ENCODE results near the gene ATG14. TPM values are rescaled to one million over a fixed set of nuclear protein-coding genes. Genes with fewer than 3 reads are reported as not detected.

ATG14 gene
- total RNA-seq, 2 donors from 2014 or later, result 5.4 to 7.2 TPM

DNA sequence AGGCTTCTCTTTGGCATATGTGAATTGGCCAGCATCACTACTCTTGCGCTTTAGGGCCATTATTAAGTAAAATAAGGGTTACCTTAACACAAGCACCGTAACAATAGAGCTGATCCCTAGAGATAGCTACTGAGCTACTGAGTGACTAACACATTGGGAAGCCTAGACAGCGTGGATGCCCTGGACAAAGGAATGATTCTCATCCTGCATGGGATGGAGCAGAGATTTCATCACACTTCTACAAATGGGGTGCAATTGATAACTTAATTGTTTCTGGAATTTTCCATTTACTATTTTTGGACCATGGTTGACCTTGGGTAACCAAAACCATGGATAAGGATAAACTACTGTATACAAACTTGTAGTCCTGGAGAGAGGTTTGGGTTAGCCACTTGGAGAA is 83.3 kb downstream of the ATG14 start:
- Histone ChIP-seq H3K9ac (ENCODE audit: low read depth in 2 of 2, low read length in 2 of 2) (no peak overlapping the region), H3K4me3 (no peak overlapping the region), H3K36me3 (no peaks in the 10 kb centered on the region), H3K27ac (no peak overlapping the region), H3K27me3 (no peaks in the 10 kb centered on the region), H3K9me3 (no peaks in the 10 kb centered on the region), H3K4me1 (peaks cover 13% of the 10 kb centered on the region)
- DNase-seq, result no peak
- TF ChIP-seq, protein P1, sequence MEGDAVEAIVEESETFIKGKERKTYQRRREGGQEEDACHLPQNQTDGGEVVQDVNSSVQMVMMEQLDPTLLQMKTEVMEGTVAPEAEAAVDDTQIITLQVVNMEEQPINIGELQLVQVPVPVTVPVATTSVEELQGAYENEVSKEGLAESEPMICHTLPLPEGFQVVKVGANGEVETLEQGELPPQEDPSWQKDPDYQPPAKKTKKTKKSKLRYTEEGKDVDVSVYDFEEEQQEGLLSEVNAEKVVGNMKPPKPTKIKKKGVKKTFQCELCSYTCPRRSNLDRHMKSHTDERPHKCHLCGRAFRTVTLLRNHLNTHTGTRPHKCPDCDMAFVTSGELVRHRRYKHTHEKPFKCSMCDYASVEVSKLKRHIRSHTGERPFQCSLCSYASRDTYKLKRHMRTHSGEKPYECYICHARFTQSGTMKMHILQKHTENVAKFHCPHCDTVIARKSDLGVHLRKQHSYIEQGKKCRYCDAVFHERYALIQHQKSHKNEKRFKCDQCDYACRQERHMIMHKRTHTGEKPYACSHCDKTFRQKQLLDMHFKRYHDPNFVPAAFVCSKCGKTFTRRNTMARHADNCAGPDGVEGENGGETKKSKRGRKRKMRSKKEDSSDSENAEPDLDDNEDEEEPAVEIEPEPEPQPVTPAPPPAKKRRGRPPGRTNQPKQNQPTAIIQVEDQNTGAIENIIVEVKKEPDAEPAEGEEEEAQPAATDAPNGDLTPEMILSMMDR (IDR thresholded peaks at IDR 0.05), result no peak
- intact Hi-C loops (cut with DNase I), result no loop called here

DNA sequence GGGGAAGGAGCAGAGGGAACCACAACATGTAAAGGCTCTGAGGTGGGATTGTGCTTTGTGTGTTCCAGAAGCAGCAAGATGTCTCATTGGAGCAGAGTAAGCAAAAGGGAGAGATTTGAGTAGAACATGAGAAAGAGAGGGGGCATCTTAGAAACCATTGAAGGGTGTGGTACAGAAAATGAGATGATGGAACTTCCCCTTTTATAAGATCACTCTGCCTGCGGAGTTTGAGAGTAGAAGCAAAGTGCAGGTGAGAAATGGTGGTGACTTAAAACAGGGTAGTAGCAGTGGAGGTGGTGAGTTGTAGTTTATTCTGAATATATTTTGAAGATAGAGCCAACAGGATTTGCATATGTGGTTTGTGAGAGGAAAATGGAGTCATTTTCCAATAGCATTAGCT is 84.5 kb downstream of the ATG14 start:
- H3K9ac ChIP-seq (ENCODE audit: low read depth in 2 of 2, low read length in 2 of 2), result no peak overlapping the region
- intact Hi-C loops (cut with DNase I), result no loop called here
- no peaks in the 10 kb centered on the region for H3K36me3 ChIP-seq
- no peaks in the 10 kb centered on the region for H3K27me3 ChIP-seq
- H3K4me3 ChIP-seq, result no peak overlapping the region
- DNase-seq, result no peak
- peaks cover 3% of the 10 kb centered on the region for H3K4me1 ChIP-seq
- no peaks in the 10 kb centered on the region for H3K9me3 ChIP-seq
- no peak overlapping the region for H3K27ac ChIP-seq
- TF ChIP-seq, protein P1 (IDR thresholded peaks at IDR 0.05), result no peak

DNA sequence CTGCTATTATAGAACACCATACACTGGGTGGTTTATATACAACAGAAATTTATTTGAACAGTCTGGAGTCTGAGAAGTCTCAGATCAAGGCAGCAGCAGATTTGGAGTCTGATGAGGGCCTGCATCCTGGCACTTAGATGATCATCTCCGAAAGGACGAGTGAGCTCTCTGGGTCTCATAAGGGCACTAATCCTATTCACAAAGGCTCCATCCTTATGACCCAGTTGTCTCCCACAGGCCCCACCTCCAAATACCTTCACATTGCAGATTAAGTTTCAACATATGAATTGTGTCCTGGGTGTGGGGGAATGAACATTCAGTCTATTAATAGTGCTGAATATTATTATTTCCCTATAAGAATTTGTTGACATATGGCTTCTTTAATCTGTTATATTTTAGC is 86.8 kb downstream of the ATG14 start:
- Histone ChIP-seq H3K9ac (ENCODE audit: low read depth in 2 of 2, low read length in 2 of 2) (no peak overlapping the region), H3K27ac (no peak overlapping the region), H3K9me3 (no peaks in the 10 kb centered on the region), H3K4me1 (no peaks in the 10 kb centered on the region), H3K36me3 (no peaks in the 10 kb centered on the region), H3K27me3 (no peaks in the 10 kb centered on the region), H3K4me3 (no peak overlapping the region)
- intact Hi-C loops (cut with DNase I), result no loop called here
- no peak for DNase-seq
- TF ChIP-seq, protein P1 (IDR thresholded peaks at IDR 0.05), result no peak

DNA sequence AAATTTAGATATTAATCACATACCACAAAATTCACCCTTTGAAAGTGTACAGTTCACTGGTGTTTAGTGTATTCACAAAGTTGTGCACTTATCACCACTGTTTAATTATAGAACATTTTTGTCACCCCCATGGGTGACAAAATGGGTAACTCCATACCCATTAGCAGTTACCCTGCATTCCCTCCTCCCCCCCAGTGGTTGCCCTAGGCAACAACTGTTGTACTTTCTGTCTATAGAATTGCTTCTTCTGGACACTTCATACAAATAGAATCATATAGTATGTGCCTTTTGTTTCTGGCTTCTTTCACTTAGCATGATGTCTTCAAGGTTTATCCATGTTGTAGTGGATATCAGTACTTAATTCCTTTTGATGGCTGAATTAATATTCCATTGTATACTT is 87.7 kb downstream of the ATG14 start:
- no peak overlapping the region for H3K4me3 ChIP-seq
- no peaks in the 10 kb centered on the region for H3K9me3 ChIP-seq
- no peaks in the 10 kb centered on the region for H3K27me3 ChIP-seq
- DNase-seq, result no peak
- TF ChIP-seq, protein P1 (IDR thresholded peaks at IDR 0.05), result no peak
- no peak overlapping the region for H3K27ac ChIP-seq
- intact Hi-C loops (cut with DNase I), result no loop called here
- no peak overlapping the region for H3K9ac ChIP-seq (ENCODE audit: low read depth in 2 of 2, low read length in 2 of 2)
- no peaks in the 10 kb centered on the region for H3K4me1 ChIP-seq
- no peaks in the 10 kb centered on the region for H3K36me3 ChIP-seq

DNA sequence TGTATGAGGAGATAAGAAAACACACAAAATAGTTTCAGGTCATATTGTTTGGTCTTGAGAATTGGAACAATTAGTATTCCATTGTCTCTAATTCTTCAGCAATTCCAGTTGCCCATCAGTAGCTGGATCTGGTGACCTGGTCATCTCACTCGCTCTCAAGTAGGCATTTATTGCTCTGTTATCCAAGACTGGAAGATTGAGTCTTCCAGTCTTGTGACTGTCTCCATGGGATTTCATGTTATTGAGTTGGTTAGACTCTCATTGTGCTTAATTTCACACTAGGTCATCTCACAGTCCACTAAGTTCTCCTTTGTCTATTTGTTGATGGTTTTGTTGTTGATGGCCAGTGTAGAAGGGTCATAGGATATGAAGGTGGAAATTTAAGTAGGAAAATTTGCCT is 92.9 kb downstream of the ATG14 start:
- TF ChIP-seq, protein P1 (IDR thresholded peaks at IDR 0.05), result no peak
- peak overlapping the region in 1 of 2 donors; percentile 21 for H3K9ac ChIP-seq (ENCODE audit: low read depth in 2 of 2, low read length in 2 of 2)
- H3K27ac ChIP-seq, result no peak overlapping the region
- no peak overlapping the region for H3K4me3 ChIP-seq
- H3K36me3 ChIP-seq, result no peaks in the 10 kb centered on the region
- peaks cover 4% of the 10 kb centered on the region for H3K4me1 ChIP-seq
- H3K27me3 ChIP-seq, result no peaks in the 10 kb centered on the region
- intact Hi-C loops (cut with DNase I), result no loop called here
- no peak for DNase-seq
- H3K9me3 ChIP-seq, result no peaks in the 10 kb centered on the region

Data from colonic mucosa (tissue), 4 donors.